Putamen (tissue), 1 donor: Measurements from ENCODE around the gene CCNJL.

Experiments
- DNase-seq: peaks from one replicate; pipeline ENCODE4 v3.0.0-alpha.2; 2016; ENCODE audit warnings: low spot score

The CCNJL gene

DNA sequence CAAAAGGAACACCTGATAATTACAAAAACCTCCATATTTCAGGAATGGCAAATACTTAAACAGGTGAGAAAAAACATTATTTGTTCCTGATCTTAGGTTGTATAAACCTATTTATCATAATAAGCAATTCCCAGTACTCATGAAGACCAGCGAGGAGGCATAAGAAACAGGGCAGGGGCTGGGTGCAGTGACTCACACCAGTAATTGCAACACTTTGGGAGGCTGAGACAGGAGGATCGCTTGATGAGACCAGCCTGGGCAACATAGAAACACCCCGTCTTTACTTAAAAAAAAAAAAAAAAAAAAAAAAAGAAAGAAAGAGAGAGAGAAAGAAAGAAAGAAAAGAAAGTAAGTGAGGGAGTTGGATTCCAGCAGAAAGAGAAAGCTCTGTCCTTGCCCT, 21.6 kb downstream of the CCNJL start:
- no peak for DNase-seq

GRCh38 chr5:160289721-160290120, 22.6 kb downstream of the CCNJL start:
- no peak for DNase-seq

GRCh38 chr5:160289356-160289651, 23.1 kb downstream of the CCNJL start:
- no peak for DNase-seq

GRCh38 chr5:160287378-160288051, 24.8 kb downstream of the CCNJL start:
- peak; percentile 20 for DNase-seq

DNA sequence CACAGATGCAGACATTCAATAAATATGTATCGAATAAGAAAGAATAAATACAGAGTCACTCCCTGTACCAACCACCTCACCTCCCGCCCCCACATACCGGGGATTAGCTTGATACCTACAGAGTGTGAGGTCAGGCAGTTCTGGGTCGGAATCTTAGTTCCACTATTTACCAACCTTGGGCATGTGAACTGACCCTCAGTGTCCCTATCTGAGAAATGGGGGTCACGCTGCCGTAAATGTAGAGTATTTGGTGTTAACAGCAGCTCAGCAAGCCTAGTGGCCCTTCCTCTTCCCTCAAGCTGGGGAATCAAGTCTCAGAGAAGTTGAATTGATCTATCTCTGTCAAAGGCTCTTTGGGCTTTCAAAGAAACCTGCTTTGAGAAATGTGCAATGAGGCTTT, 25.4 kb downstream of the CCNJL start:
- DNase-seq: no peak

GRCh38 chr5:160285316-160285715, 27.0 kb downstream of the CCNJL start:
- no peak for DNase-seq

DNA sequence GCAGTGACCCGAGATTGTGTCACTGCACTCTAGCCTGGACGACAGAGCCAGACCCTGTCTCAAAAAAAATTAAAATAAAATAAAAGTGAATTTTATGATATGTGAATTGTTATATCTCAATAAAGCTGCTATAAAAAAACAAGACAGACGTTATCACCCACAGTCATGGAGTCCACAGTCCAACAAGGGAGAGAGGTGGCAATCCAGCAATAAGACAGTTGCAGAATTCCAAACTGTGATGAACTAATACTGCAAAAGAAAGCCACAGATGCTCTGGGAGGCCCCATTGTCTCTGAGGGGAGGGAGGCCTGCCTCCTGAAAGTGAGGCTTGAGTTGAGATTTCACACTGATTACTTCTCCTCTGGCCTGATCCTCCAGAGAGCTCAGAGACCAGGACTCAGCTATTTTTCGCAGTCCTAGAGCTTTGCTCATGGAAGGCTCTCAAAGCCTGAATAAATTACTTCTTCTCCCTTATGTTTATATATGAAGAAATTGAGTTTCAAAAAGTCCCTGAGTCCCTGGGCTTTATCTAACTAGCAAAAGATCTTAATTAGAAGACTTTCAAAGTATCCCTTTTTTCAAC, 28.0 kb downstream of the CCNJL start:
- no peak for DNase-seq

DNA sequence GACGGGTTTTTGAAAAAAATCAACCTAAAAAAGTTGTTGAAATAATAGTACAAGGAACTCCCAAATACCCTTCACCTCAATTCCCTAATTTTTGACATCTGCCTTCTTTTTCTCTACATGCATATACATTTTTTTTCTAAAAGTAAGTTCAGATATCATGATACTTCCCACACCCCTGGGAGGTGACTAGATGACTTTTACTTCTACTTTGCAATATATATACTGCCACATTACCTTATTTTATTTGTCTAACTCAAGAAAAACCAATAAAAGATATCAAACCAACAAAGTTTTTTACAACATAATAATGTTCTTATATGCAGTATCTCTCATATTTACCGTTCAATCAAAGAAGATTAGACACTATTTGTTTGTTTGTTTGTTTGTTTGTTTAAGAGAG, 31.1 kb downstream of the CCNJL start:
- DNase-seq: no peak

DNA sequence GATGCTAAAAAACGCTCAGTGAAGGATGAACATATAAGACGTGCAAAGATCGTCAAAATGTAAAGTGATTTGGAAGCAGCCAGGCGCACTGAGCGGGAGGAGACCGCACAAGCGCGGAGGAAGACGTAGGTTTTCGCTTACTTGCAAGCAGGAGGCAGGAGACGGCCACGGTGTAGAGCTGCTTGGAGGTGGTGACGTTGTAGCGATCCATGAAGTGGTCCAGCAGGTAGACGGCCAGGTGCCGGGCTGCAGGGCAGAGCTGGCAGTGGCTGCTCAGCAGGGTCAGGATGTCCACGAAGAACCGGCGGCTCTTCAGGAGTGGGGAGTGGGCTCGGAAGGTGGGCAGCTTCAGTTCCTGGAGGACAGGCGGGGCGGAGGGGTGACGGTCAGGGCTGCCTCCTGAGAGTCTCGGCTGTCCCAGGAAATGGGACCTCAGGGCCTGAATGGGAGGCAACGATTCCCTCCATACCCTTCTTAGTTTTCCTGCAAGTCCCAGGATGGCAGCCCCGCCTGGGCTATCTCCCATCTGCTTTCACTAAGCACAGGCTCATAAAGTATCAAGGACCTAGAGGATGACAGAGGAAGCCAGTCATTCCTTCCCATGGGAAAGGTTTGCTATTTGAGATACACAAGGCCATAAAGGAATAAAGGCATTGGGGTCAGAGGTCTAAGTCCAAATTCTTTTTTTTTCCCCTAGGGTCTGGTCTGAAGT, 31.8 kb downstream of the CCNJL start:
- DNase-seq: no peak

DNA sequence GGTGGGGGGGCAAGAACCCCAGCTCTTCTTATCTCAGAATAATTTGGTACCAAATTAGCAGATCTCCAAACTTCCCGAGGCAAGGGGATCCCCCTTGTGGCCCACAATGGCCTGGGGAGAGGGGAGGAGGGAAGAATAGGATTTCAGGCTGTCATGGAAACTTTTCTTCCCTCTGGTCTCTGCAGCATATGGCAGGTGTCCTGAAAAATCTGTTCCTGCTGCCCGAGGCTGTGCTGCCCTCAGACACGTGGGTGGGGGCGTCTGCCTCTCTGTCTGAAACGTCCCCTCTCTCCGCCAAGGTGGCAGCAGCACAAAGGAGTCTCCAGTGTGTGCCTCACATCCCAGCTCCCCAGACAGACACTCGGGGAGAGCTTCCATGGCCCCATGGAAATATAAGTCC, 34.0 kb downstream of the CCNJL start:
- no peak for DNase-seq

DNA sequence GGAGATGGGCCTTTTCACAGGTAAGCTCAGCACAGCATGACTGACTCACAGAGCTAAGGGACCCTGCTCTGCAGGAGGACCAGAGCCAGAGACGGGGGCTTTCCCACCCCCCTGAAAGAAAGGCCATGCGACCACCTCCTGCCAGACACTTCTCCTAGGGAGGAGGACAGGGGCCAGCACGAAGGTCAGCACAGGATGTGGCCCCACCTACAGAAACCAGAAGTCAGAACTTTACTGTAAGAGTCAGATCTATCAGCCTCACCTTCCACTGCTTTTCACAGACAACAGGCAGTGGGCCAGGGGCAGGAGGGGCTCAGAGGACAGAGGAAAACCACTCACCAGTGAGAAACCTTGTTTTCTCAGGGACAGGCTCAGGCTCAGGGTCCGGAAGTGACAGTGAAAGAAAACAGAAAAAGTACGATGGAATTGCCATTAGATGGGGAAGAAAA, 37.9 kb downstream of the CCNJL start:
- no peak for DNase-seq

DNA sequence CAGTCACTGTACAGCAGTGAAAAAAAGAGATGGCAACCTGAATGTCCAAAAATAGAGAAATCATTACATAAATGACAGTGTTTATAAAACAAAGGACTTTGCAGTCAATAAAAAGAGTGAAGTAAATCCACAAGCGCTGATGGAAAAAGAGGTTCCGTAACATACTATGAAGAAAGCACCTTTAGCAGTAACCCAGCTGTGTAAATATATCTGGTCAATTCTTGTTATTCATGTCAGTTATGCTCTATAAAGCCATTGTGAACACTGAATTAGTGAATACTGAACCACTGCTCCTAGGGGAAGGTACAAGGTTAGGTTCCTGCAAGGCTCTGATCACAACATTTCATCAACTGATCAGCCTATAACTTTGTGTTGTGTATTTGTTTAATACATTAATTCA, 39.5 kb downstream of the CCNJL start:
- no peak for DNase-seq

DNA sequence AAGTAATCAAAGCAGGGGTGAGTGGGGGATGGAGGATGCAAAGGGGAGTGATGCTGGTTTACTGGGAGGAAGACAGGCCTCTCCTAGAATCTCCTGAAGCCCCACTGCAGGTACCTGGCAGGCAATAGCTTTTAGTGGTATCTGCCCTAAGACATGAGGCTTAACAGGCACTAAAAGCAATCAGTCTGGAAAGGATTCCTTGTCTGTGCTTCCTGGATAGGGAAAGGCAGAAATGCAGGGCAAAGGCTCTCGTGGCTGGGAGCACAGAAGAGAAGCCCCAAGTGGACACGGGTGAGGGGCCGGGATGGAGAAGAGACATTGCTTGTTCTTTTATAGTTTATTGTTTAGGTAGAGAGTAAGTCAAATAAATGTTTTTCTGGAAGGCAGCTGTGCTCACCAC, 40.1 kb downstream of the CCNJL start:
- DNase-seq: no peak

GRCh38 chr5:160271836-160272235, 40.5 kb downstream of the CCNJL start:
- no peak for DNase-seq

DNA sequence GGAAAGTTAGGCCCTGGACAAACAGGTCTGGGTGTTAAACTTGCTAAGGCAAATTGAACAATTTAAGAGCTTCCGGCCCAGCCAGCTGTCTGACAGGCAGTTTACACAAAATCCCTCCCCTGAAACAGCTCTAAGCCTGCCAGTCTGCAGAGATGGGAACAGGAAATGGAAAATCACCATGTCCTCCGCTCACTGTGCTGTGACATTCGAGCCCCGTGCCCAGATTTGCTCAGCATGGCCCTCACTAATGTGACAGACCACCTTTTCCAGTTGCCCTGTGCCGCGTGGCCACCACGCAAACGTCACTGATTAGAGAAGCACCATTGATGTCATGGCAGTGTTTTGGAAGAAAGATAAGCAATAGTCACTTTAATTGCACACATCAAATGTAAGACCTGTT, 41.0 kb downstream of the CCNJL start:
- no peak for DNase-seq

- DNase-seq: no peak
Observed at GRCh38 chr5:160270704-160271103, 41.7 kb downstream of the CCNJL start.

- peak; percentile 61 for DNase-seq
Observed at GRCh38 chr5:160269017-160269416, 43.3 kb downstream of the CCNJL start.

- no peak for DNase-seq
Observed at GRCh38 chr5:160268121-160268520, 44.2 kb downstream of the CCNJL start.

DNA sequence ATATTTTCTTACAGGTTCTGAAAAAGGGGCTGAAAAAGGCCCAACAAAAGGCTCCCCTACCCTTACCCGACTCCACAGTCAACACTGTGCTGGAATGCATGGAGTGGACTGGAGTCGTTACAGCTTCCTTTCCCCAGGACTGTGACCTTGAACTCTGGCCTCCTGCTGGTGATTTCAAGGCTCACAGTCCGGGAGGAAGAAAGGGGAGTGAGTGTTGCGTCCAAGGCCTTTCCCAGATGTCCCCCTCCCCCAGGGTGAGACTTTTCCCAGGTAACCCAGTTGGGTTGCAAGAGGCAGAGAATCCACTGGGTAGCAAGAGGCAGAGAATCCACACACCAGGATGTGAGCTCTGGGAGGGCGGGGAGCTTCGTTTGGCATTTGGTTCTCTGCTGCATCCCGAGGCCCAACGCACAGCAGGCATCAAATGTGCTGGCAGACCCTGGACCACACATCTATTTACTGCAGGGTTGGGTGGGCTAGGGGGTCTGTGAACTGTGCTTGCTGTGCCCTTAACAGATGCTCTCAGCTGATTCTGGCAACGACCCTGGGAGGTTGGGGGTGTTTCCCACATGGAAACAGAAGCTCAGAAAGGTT, 45.5 kb downstream of the CCNJL start:
- DNase-seq: no peak

- no peak for DNase-seq
Observed at GRCh38 chr5:160266044-160266443, 46.3 kb downstream of the CCNJL start.

GRCh38 chr5:160263326-160263855, 49.0 kb downstream of the CCNJL start:
- DNase-seq: no peak

DNA sequence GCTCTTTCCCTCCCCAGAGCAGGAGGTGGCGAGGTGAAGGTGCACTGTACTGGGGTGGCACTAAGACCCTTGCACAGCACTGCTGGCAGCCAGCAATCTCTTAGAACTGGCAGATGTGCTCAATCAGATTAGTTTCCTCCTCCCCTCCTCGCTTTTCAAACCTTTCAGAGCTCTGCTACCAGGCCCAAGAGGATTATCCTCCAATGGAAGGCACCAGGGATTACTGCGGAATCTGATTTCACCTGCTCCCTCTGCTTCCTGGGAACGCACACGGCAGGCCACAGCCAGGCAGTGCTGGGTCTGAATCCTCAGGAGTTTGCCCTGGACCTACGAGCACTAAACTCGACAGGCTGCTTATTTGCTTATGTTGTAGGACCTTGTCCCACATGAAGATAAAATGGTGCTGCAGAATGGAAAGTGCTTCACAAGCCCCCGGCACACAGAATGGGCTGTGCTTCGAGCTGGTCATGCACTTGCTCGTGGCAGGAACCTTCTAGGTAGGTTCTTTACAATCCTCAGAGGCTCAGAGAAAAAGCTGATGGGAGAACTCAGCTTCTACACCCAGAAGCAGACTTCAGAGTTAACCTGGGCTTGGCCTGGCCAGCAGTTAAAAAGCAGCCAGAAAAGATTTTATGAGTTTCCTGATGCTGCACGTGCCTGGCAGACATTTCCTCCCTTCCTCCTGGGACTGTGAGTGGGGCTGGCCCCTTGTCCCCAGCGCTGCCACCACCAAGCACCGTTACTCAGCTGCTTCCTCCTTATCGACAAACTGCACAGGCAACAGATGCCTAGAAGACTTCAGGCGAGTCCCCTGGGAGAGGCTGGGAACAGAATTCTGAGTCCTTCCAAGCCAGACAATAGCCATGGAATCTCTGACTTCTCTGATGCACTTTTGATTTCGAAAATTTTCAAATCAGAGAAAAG, 50.0 kb downstream of the CCNJL start:
- no peak for DNase-seq
